ENCODE measurements around the gene TMEM130.

Gene TMEM130

DNA sequence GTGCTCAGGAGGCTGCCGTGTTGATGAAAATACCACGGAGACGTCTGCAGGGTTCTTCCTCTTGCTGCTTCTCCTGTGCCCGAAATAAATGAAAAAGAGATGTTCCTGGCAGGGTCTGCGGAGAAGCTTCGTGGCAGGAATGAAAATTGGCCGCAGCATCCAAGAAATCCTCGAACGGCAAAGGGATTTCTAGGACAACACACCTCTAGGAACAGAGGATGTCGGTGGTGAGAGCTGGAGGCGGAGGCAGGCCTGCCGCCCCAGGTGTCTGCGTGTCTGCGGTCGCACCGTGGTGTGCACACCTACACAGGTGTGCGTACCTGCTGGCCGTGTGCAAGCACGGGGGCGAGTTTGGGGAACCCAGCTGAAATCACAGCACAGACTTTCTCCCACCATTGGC is 43.4 kb downstream of the TMEM130 start:
- Histone ChIP-seq H3F3A (ENCODE audit: low read depth) (no peaks in the 10 kb centered on the region), H3K27me3 (ENCODE audit: insufficient read depth, low read length, poor library complexity, severe bottlenecking) (no peaks in the 10 kb centered on the region), H3K79me2 (ENCODE audit: insufficient read depth, low read length) (no peaks in the 10 kb centered on the region), H2AFZ (ENCODE audit: low read length) (no peak overlapping the region), H4K20me1 (ENCODE audit: insufficient read depth, low read length, poor library complexity, severe bottlenecking) (no peaks in the 10 kb centered on the region), H3K9me3 (ENCODE audit: insufficient read depth, low read depth, low read length) (no peaks in the 10 kb centered on the region), H3K9ac (ENCODE audit: low read depth, low read length, poor library complexity, severe bottlenecking) (no peak overlapping the region), H3K4me3 (ENCODE audit: low read length, poor library complexity, severe bottlenecking) (no peak overlapping the region), H3K4me2 (ENCODE audit: low read depth, low read length, poor library complexity, severe bottlenecking) (no peak overlapping the region), H3K9me2 (replicated peaks; ENCODE audit: low read depth, low read length) (no peaks in the 10 kb centered on the region), H3K36me3 (ENCODE audit: insufficient read depth, low read length) (no peaks in the 10 kb centered on the region), H3K4me1 (ENCODE audit: insufficient read depth, low read length, poor library complexity, severe bottlenecking) (no peaks in the 10 kb centered on the region)
- TF ChIP-seq EZH2phosphoT487 (IDR thresholded peaks at IDR 0.05; ENCODE audit: borderline replicate concordance), result no peak
- TF ChIP-seq, protein P1, sequence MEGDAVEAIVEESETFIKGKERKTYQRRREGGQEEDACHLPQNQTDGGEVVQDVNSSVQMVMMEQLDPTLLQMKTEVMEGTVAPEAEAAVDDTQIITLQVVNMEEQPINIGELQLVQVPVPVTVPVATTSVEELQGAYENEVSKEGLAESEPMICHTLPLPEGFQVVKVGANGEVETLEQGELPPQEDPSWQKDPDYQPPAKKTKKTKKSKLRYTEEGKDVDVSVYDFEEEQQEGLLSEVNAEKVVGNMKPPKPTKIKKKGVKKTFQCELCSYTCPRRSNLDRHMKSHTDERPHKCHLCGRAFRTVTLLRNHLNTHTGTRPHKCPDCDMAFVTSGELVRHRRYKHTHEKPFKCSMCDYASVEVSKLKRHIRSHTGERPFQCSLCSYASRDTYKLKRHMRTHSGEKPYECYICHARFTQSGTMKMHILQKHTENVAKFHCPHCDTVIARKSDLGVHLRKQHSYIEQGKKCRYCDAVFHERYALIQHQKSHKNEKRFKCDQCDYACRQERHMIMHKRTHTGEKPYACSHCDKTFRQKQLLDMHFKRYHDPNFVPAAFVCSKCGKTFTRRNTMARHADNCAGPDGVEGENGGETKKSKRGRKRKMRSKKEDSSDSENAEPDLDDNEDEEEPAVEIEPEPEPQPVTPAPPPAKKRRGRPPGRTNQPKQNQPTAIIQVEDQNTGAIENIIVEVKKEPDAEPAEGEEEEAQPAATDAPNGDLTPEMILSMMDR (conservative IDR thresholded peaks at IDR 0.05; ENCODE audit: low read length), result no peak

DNA sequence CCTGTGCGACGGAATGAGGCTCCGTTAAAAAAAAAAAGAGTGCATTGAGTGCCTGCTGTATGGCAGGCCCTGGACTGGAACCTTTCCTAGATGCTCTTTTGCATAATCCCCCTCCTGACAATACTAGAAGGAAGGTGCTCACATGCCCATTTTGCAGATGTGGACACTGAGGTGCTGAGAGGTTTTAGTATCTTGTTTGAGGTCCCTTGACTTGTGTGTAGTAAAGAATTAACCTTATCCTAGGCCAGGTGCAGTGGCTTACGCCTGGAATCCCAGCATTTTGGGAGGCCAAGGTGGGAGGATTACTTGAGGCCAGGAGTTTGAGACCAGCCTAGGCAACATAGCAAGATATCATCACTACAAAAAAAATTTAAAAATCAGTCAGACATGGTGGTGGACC is 46.6 kb downstream of the TMEM130 start:
- no peak overlapping the region for H3K4me2 ChIP-seq (ENCODE audit: low read depth, low read length, poor library complexity, severe bottlenecking)
- TF ChIP-seq, protein P1 (conservative IDR thresholded peaks at IDR 0.05; ENCODE audit: low read length), result no peak
- TF ChIP-seq EZH2phosphoT487 (IDR thresholded peaks at IDR 0.05; ENCODE audit: borderline replicate concordance), result no peak
- H3K27me3 ChIP-seq (ENCODE audit: insufficient read depth, low read length, poor library complexity, severe bottlenecking), result no peaks in the 10 kb centered on the region
- no peaks in the 10 kb centered on the region for H4K20me1 ChIP-seq (ENCODE audit: insufficient read depth, low read length, poor library complexity, severe bottlenecking)
- no peaks in the 10 kb centered on the region for H3K79me2 ChIP-seq (ENCODE audit: insufficient read depth, low read length)
- no peaks in the 10 kb centered on the region for H3K4me1 ChIP-seq (ENCODE audit: insufficient read depth, low read length, poor library complexity, severe bottlenecking)
- no peak overlapping the region for H2AFZ ChIP-seq (ENCODE audit: low read length)
- no peaks in the 10 kb centered on the region for H3K9me3 ChIP-seq (ENCODE audit: insufficient read depth, low read depth, low read length)
- no peak overlapping the region for H3K4me3 ChIP-seq (ENCODE audit: low read length, poor library complexity, severe bottlenecking)
- no peaks in the 10 kb centered on the region for H3K36me3 ChIP-seq (ENCODE audit: insufficient read depth, low read length)
- H3K9ac ChIP-seq (ENCODE audit: low read depth, low read length, poor library complexity, severe bottlenecking), result no peak overlapping the region
- no peaks in the 10 kb centered on the region for H3F3A ChIP-seq (ENCODE audit: low read depth)
- no peaks in the 10 kb centered on the region for H3K9me2 ChIP-seq (replicated peaks; ENCODE audit: low read depth, low read length)

DNA sequence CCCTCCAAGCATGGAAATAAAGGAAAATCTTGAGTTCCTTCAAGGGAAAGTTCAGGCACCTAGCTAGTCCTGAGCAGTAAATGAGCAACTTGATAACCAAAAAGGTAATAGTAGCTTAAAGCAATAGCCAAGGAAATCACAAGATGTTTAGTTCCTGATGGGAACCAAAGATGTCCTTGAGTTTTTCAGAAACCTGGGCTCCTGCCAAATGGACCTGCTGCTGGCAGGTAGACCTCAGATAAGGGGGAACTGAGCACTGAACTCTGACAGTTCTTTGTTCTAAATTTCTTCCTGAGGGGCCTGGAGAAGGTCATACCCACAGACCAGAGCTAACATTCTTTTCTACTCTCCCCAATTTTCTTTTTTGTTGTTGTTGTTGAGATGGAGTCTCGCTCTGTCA is 48.5 kb downstream of the TMEM130 start:
- H3K9ac ChIP-seq (ENCODE audit: low read depth, low read length, poor library complexity, severe bottlenecking), result no peak overlapping the region
- H3K36me3 ChIP-seq (ENCODE audit: insufficient read depth, low read length), result no peaks in the 10 kb centered on the region
- H4K20me1 ChIP-seq (ENCODE audit: insufficient read depth, low read length, poor library complexity, severe bottlenecking), result no peaks in the 10 kb centered on the region
- H3F3A ChIP-seq (ENCODE audit: low read depth), result no peaks in the 10 kb centered on the region
- no peaks in the 10 kb centered on the region for H3K27me3 ChIP-seq (ENCODE audit: insufficient read depth, low read length, poor library complexity, severe bottlenecking)
- H3K79me2 ChIP-seq (ENCODE audit: insufficient read depth, low read length), result no peaks in the 10 kb centered on the region
- TF ChIP-seq, protein P1 (conservative IDR thresholded peaks at IDR 0.05; ENCODE audit: low read length), result no peak
- TF ChIP-seq EZH2phosphoT487 (IDR thresholded peaks at IDR 0.05; ENCODE audit: borderline replicate concordance), result no peak
- no peak overlapping the region for H3K4me3 ChIP-seq (ENCODE audit: low read length, poor library complexity, severe bottlenecking)
- no peak overlapping the region for H2AFZ ChIP-seq (ENCODE audit: low read length)
- no peaks in the 10 kb centered on the region for H3K9me3 ChIP-seq (ENCODE audit: insufficient read depth, low read depth, low read length)
- no peaks in the 10 kb centered on the region for H3K9me2 ChIP-seq (replicated peaks; ENCODE audit: low read depth, low read length)
- no peak overlapping the region for H3K4me2 ChIP-seq (ENCODE audit: low read depth, low read length, poor library complexity, severe bottlenecking)
- no peaks in the 10 kb centered on the region for H3K4me1 ChIP-seq (ENCODE audit: insufficient read depth, low read length, poor library complexity, severe bottlenecking)
